ENCODE measurements around the gene GRAMD2B. TPM values are rescaled to one million over a fixed set of nuclear protein-coding genes. Genes with fewer than 3 reads are reported as not detected.
A peak's percentile ranks its signal among the peaks of the same experiment; 100 is the strongest.

GRAMD2B gene
- total RNA-seq, 1 experiment from 2014 or later = 33.6 TPM

DNA sequence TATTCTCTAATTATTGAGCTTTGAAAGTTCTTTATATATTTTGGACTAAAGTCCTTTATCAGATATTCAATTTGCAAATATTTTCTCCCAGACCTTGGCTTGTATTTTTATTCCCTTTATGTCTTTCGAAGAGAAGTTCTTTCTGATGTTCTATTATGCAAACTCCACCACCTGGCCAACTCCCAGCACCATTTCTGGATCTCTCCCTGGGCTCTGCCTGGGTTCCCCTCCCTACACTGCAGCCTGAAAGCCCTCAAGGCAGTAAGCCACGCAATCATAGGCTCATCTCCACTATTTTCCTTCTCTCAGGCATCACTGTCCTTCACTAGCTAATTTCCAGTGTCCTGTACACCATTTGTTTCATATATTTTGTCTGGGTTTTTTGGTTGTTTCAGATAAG, 76.1 kb downstream of the GRAMD2B start:
- no peaks in the 10 kb centered on the region for H3K27me3 ChIP-seq (ENCODE audit: low read length)
- no peak overlapping the region for H3K4me2 ChIP-seq (ENCODE audit: low read length)
- intact Hi-C loops (cut with micrococcal nuclease) = loop anchor here (5.0 kb wide), 1 partner anchor 38 kb away; no protein-coding TSS in a partner anchor
- ATAC-seq (no peak), DNase-seq (no peak)
- H2AFZ ChIP-seq (ENCODE audit: low read length) = no peak overlapping the region
- BruUV-seq (replicated peaks) = no TSS peak
- H3K4me1 ChIP-seq (ENCODE audit: insufficient read depth, low read length) = peaks cover 5% of the 10 kb centered on the region; the same call in 1 of the 2 replicates
- no peaks in the 10 kb centered on the region for H3K9me2 ChIP-seq (replicated peaks; ENCODE audit: low read length)
- H4K20me1 ChIP-seq (ENCODE audit: low read length) = no peaks in the 10 kb centered on the region
- H3K9me3 ChIP-seq (ENCODE audit: low read length) = no peaks in the 10 kb centered on the region
- no peak overlapping the region for H3K4me3 ChIP-seq (ENCODE audit: low read length)
- ChIA-PET POLR2A (ENCODE audit: unreplicated experiment) (no interaction called here), CTCF (interaction anchor here (1.2 kb wide), 1 partner anchor 75 kb away, joined by 3 read pairs; the partner anchor contains the start of gene GRAMD2B)
- TF ChIP-seq EZH2phosphoT487 (IDR thresholded peaks at IDR 0.05; ENCODE audit: borderline replicate concordance, low read length) (no peak), CTCF (conservative IDR thresholded peaks at IDR 0.05; ENCODE audit: low read depth, low read length) (no peak), EZH2 (IDR thresholded peaks at IDR 0.05; ENCODE audit: low read length, unreplicated experiment) (no peak)
- no peak overlapping the region for H3K27ac ChIP-seq (ENCODE audit: low read length)
- H3K79me2 ChIP-seq (ENCODE audit: low read length) = no peaks in the 10 kb centered on the region
- H3K9ac ChIP-seq (ENCODE audit: low read length) = no peak overlapping the region
- no peaks in the 10 kb centered on the region for H3F3A ChIP-seq (ENCODE audit: low read length, unreplicated experiment)
- H3K36me3 ChIP-seq (ENCODE audit: low read depth, low read length) = peaks cover 3% of the 10 kb centered on the region; the same call in 1 of the 2 replicates

DNA sequence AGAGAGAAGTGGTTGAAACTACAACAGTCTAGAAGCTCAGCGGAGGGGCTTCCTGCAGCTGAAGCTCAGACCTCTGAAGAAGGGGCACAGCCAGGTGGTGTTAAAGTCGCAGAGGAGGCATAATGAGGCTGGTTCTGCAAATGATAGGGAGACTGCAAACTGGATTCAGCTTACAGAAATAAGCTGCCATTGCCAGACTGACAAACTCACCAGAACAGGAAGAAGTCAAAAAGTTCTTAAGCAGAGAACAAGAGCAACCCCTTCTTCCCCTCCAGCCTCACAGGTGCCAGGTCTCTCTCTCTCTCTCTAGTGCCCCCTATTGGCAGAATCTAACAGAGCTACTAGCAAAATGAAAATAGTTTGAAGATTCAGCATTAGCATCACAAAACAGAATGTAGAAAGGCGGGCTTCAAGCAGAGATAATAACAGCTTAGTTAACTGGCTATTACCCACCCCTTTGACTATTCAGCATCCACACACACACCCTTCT, 76.7 kb downstream of the GRAMD2B start:
- Histone ChIP-seq H3K79me2 (ENCODE audit: low read length) (no peaks in the 10 kb centered on the region), H3K9me3 (ENCODE audit: low read length) (no peaks in the 10 kb centered on the region), H3K4me3 (ENCODE audit: low read length) (no peak overlapping the region), H3K27ac (ENCODE audit: low read length) (no peak overlapping the region), H2AFZ (ENCODE audit: low read length) (no peak overlapping the region), H3K9ac (ENCODE audit: low read length) (no peak overlapping the region), H3K4me2 (ENCODE audit: low read length) (no peak overlapping the region), H3K9me2 (replicated peaks; ENCODE audit: low read length) (no peaks in the 10 kb centered on the region), H3K27me3 (ENCODE audit: low read length) (no peaks in the 10 kb centered on the region), H3K36me3 (ENCODE audit: low read depth, low read length) (no peaks in the 10 kb centered on the region), H3F3A (ENCODE audit: low read length, unreplicated experiment) (no peaks in the 10 kb centered on the region), H4K20me1 (ENCODE audit: low read length) (no peaks in the 10 kb centered on the region), H3K4me1 (ENCODE audit: insufficient read depth, low read length) (peaks cover 5% of the 10 kb centered on the region; the same call in 1 of the 2 replicates)
- intact Hi-C loops (cut with micrococcal nuclease) = loop anchor here (5.0 kb wide), 1 partner anchor 37 kb away; no protein-coding TSS in a partner anchor
- ChIA-PET CTCF (interaction anchor here (0.6 to 1.2 kb wide), 2 partner anchors 39 to 76 kb away, joined by 3 read pairs; partner anchors contain the start of gene GRAMD2B), POLR2A (ENCODE audit: unreplicated experiment) (no interaction called here)
- TF ChIP-seq EZH2 (IDR thresholded peaks at IDR 0.05; ENCODE audit: low read length, unreplicated experiment) = no peak
- no peak for TF ChIP-seq EZH2phosphoT487 (IDR thresholded peaks at IDR 0.05; ENCODE audit: borderline replicate concordance, low read length)
- peak; percentile 59 for TF ChIP-seq CTCF (conservative IDR thresholded peaks at IDR 0.05; ENCODE audit: low read depth, low read length)
- no peak for ATAC-seq
- DNase-seq = peak; percentile 36
- BruUV-seq (replicated peaks) = no TSS peak

GRCh38 chr5:126501448-126501847, 78.2 kb downstream of the GRAMD2B start:
- H3K9ac ChIP-seq (ENCODE audit: low read length) = no peak overlapping the region
- peaks cover 5% of the 10 kb centered on the region; the same call in 1 of the 2 replicates for H3K4me1 ChIP-seq (ENCODE audit: insufficient read depth, low read length)
- DNase-seq = no peak
- H3K36me3 ChIP-seq (ENCODE audit: low read depth, low read length) = no peaks in the 10 kb centered on the region
- ChIA-PET CTCF (no interaction called here), POLR2A (ENCODE audit: unreplicated experiment) (no interaction called here)
- TF ChIP-seq EZH2phosphoT487 (IDR thresholded peaks at IDR 0.05; ENCODE audit: borderline replicate concordance, low read length) (no peak), CTCF (conservative IDR thresholded peaks at IDR 0.05; ENCODE audit: low read depth, low read length) (no peak), EZH2 (IDR thresholded peaks at IDR 0.05; ENCODE audit: low read length, unreplicated experiment) (no peak)
- no peak overlapping the region for H3K27ac ChIP-seq (ENCODE audit: low read length)
- H3K4me3 ChIP-seq (ENCODE audit: low read length) = no peak overlapping the region
- no peaks in the 10 kb centered on the region for H3K27me3 ChIP-seq (ENCODE audit: low read length)
- no peaks in the 10 kb centered on the region for H3K9me2 ChIP-seq (replicated peaks; ENCODE audit: low read length)
- H3K4me2 ChIP-seq (ENCODE audit: low read length) = no peak overlapping the region
- H2AFZ ChIP-seq (ENCODE audit: low read length) = no peak overlapping the region
- H4K20me1 ChIP-seq (ENCODE audit: low read length) = no peaks in the 10 kb centered on the region
- H3F3A ChIP-seq (ENCODE audit: low read length, unreplicated experiment) = no peaks in the 10 kb centered on the region
- H3K79me2 ChIP-seq (ENCODE audit: low read length) = no peaks in the 10 kb centered on the region
- ATAC-seq = no peak
- H3K9me3 ChIP-seq (ENCODE audit: low read length) = no peaks in the 10 kb centered on the region
- BruUV-seq (replicated peaks) = no TSS peak
- intact Hi-C loops (cut with micrococcal nuclease) = no loop called here
